NCI-H187 treated with DMSO at 0.1 percent for 48 hours (cell line): ENCODE measurements around the gene DPYSL5.

ENCODE experiments used
- DNase-seq: peaks from one replicate; lab custom pipeline; 2025; lab: John Stamatoyannopoulos, UW

Gene DPYSL5

GRCh38 chr2:26845021-26845420, 2.9 kb upstream of the DPYSL5 start:
- DNase-seq: no peak

DNA sequence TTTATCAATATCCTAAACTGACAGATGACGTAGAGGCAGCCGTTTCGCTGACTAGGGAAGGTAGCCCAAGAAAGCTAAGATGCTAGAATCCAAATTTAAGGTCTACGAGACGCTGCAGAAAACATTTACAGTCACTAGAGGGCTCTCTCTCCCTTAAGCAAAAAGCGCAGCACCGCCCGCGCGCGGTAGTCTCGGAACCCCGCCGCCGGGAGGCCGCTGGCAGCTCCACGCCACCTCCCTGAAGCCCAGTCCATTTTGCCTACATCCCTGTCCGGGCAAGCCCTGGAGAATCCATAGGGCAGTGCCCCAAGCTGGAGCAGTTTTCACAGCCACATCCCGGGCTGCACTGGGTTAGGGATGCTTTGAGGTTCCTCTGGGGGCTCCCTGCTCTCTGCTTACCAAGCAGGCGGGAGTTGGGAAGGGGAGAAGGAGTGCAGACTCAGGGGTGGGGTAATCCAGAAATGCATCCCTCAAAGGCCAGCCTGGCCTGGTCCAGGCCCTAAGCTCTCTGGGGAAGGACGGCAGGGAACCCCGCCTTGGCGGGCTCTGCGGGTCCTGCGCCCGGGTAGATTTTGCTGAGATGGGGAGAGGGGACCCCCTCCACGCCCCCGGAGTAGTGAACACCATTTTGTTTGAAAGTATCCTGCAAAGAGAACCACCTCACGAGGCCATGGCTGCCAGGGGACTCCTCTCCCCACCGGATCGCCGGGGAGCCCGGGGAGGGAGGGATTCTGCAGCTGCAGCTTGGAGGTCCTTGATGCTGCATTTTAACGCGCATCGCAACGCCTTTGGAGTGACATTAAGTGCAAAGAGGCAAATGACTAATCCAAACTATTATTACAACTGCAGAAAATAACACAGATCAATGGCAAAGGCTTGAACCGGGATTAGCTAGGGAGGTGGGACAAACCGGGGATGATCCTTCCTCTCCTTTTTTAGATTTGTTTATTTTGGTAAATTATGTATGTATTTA, 1.3 kb upstream of the DPYSL5 start:
- peak; percentile 91 for DNase-seq

GRCh38 chr2:26847307-26847654, 651 bp upstream of the DPYSL5 start:
- no peak for DNase-seq

DNA sequence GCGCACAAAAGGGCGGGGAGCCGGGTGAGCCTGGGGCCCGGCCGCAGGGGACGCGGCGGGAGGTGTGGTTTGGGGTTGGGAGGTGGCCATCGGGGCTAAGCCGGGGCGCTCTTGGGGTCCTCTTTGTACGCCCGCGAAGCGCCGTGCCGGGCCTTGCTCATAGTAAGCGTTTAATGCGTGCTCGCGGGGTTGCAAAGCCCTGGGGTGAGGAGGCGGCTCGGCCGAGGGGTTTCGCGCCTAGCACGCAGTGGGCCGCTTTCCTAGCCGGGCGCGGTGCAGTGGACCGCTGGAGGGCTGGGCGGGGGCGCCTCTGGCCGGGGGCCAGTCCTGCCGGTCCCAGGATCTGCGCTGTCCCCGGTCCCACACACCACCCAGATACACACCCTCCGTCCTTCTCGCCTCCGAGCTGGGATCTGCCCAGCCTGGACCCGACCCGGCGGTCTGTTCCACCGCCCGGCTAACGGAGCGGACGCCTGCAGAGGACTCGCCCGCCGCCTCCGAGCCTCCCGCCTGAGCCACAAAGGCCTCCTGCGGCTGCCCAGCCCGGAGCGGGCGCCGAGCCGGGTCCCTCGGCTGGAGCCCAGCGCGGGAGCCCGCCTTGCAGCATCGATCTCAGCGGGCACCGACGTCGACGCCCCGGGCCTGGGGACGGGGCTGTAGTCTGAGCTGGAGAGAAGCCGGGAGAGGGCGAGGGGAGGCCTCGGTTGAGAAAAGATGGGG, 564 bp downstream of the DPYSL5 start:
- no peak for DNase-seq

GRCh38 chr2:26849056-26849999, 1.4 kb downstream of the DPYSL5 start:
- peak; percentile 37 for DNase-seq

- DNase-seq: no peak
Observed at GRCh38 chr2:26850000-26850431, 2.1 kb downstream of the DPYSL5 start.

DNA sequence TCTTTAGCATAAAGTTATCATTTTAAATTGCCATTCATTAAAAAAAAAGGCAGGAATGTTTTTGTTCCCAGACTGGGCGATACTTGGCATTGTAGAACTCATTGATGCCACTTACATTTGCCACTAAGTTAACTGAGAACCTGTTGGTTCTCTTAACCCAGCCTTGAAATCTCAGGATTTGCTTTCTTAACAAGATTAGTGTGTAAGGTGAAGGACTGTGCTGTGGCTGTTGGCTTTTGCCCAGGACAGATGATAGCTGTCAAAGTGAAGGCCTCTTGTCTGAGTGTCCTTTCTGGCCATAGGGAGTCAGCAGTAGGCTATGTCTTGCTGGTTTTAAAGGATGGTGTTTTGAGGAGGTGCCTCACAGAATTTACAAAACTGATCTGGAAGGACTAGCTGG, 2.6 kb downstream of the DPYSL5 start:
- no peak for DNase-seq

GRCh38 chr2:26852405-26853306, 4.7 kb downstream of the DPYSL5 start:
- DNase-seq: no peak

DNA sequence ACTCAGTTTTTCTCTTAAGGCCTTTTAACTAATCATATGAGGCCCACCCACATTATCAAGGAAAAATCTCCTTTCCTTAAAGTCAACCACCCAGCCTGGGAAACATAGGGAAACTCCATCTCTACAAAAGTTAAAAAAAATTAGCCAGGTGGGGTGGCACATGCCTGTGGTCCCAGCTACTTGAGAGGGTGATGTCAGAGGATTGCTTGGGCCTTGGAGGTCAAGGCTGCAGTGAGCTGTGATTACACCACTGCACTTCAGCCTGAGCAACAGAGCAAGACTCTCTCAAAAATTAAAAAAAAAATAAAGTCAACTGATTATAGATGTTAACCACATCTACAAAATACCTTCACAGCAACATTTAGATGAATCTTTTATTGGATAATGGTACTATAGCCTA, 5.8 kb downstream of the DPYSL5 start:
- DNase-seq: no peak

DNA sequence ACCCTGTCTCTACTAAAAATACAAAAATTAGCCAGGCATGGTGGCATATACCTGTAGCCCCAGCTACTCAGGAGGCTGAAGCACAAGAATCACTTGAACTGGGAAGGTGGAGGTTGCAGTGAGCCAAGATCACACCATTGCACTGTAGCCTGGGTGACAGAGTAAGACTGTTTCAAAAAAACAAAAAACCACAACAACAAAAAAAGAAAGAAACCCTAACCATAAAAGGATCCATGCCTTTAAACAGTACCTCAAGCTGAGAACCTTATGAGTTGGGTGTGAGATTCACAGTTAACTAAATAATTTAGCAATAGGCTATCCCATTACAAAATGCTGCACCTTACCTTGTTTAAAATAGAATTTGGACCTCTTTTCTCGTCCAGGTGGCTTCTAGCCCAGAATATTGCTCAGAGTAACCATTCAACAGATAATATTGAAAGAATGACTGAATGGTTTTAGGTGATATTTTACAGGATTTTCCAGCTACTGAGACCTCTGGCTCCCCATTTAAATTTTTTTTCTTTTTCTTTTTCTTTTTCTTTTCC, 6.4 kb downstream of the DPYSL5 start:
- DNase-seq: no peak

- no peak for DNase-seq
Observed at GRCh38 chr2:26855466-26855865, 7.5 kb downstream of the DPYSL5 start.

DNA sequence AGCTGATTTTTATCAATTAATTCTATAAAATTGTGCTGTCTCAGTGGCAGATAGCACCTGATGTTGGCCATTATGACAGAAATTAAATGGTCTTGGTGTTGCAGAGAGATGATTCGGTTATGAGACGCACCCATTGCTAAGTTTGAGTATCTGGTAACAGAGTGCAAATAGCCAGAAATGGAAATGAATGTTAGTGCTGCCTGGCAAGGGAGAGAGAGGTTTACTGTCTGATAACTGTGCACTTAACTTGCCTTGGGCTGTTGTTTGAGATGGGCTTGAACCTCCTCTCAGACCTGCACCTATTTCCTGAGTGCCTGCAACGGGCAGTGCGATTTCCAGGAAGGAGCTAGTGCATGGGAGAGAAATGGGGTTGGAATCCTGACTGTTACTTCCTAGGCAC, 11.7 kb downstream of the DPYSL5 start:
- no peak for DNase-seq

- no peak for DNase-seq
Observed at GRCh38 chr2:26860211-26860850, 12.4 kb downstream of the DPYSL5 start.

DNA sequence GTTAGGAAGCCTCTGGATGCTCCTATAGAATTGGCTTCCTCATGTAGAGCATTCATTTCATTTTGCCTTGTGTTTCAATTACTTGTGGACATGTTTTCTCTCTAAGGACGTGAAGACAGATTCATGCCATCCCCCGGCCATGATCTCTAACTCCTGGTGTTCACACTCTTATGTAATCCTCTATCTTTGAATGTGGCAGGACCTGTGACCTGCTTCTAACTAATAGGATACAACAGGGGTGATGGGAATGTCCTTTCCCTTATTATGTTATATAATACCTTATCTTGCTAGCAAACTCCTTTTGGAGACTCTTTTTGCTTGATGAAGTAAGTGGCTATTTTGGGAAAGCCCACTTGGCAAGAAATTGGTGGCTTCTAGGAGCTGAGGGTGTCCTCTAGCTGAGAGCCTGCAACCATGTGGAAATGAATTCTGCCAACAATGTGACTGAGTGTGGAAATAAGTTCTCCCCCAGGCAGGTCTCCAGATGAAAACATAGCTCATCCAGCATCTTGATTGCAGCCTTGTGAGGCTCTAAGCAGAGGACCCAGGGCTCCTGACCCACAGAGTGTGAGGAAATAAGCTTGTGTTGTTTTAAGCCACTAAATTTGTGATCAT, 13.8 kb downstream of the DPYSL5 start:
- DNase-seq: no peak

- peak; percentile 71 for DNase-seq
Observed at GRCh38 chr2:26864226-26864625, 16.3 kb downstream of the DPYSL5 start.

DNA sequence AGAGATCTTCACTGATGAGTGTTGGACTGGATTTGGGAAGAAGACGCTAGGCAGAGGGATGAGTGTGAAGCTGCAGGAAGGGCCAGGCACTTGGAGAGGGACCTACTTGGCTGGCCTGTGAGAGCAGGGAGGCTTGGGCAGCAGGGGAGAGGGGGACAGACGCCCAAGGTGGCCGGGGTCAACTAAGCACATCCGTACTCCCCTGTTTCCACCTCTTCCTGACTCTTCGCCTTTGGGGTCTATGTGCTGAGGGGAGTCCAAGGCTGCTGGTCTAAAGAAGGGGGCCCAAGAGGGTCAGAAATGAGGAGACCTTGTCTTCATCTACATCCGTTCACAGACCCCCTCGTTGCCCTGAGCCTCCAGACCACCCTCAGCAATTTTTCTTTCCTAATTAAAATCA, 16.7 kb downstream of the DPYSL5 start:
- DNase-seq: no peak

- no peak for DNase-seq
Observed at GRCh38 chr2:26870585-26871095, 22.7 kb downstream of the DPYSL5 start.

DNA sequence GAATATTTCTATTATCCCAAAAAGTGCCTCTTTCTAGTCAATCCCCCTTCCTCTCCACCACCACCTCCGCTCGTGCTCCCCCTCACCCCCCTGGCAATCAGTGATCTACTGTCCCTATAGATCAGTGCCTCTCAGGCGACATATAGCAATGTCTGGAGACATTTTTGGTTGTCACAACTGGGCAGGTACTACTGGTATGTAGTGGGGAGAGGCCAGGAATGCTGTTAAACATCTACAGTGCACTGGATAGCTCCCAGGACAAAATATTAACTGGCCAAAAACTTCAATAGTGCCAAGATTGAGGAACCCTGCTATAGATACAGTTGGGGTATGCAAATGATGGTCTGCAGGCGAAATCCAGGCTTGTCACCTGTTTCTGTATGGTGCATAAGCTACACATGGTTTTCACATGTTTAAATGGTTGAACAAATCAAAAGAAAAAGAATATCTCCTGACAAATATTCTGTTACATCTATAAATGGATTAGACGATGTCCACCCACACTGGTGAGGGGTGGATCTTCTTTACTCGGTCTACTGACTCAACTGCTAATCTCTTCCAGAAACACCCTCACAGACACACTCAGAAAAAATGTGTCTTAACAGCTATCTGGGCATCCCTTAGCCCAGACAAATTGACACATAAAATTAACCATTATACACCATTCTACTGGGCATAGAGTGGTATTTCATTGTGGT, 25.5 kb downstream of the DPYSL5 start:
- DNase-seq: no peak

GRCh38 chr2:26874514-26874913, 26.6 kb downstream of the DPYSL5 start:
- no peak for DNase-seq
